Effector memory CD4-positive, alpha-beta T cell (primary cell): ENCODE results near the gene PRELID3B.

ENCODE experiments used
- DNase-seq, 3 donors: peaks; one replicate each; pipeline ENCODE4 v3.0.0-alpha.2; 2020
- H3K27ac ChIP-seq: 2 replicates; pipeline ENCODE4 v1.7.0; 2013; ENCODE audit warnings: mild to moderate bottlenecking, low read length, moderate library complexity; ENCODE audit not compliant: insufficient read depth, poor library complexity, severe bottlenecking
- H3K27me3 ChIP-seq: replicated peaks from 2 replicates; pipeline ENCODE4 v1.7.0; 2013; ENCODE audit warnings: mild to moderate bottlenecking, low read length; ENCODE audit not compliant: insufficient read depth, control insufficient read depth, poor library complexity, severe bottlenecking
- H3K36me3 ChIP-seq: 2 replicates; pipeline ENCODE4 v1.7.0; 2013; ENCODE audit warnings: mild to moderate bottlenecking, low read length, moderate library complexity; ENCODE audit not compliant: control insufficient read depth, insufficient read depth
- H3K4me1 ChIP-seq: 2 replicates; pipeline ENCODE4 v1.7.0; 2013; ENCODE audit warnings: low read length, mild to moderate bottlenecking; ENCODE audit not compliant: control insufficient read depth, insufficient read depth, poor library complexity, severe bottlenecking
- H3K4me3 ChIP-seq: 2 replicates; pipeline ENCODE4 v1.7.0; 2013; ENCODE audit warnings: low read length, low read depth, mild to moderate bottlenecking; ENCODE audit not compliant: insufficient read depth, poor library complexity, severe bottlenecking
- H3K9me3 ChIP-seq: 2 replicates; pipeline ENCODE4 v1.7.0; 2013; ENCODE audit warnings: mild to moderate bottlenecking, low read length, moderate library complexity; ENCODE audit not compliant: control insufficient read depth

PRELID3B gene

GRCh38 chr20:59010995-59011873 lies 31.4 kb downstream of the PRELID3B start:
- Histone ChIP-seq H3K9me3 (no peaks in the 10 kb centered on the region), H3K27ac (no peak overlapping the region), H3K36me3 (no peaks in the 10 kb centered on the region), H3K4me1 (peaks cover 24% of the 10 kb centered on the region), H3K4me3 (no peak overlapping the region), H3K27me3 (no peaks in the 10 kb centered on the region)
- no peak for DNase-seq

GRCh38 chr20:59010321-59010994 lies 32.1 kb downstream of the PRELID3B start:
- Histone ChIP-seq H3K4me3 (no peak overlapping the region), H3K27ac (no peak overlapping the region), H3K4me1 (peaks cover 32% of the 10 kb centered on the region), H3K27me3 (no peaks in the 10 kb centered on the region), H3K36me3 (no peaks in the 10 kb centered on the region), H3K9me3 (no peaks in the 10 kb centered on the region)
- no peak for DNase-seq

DNA sequence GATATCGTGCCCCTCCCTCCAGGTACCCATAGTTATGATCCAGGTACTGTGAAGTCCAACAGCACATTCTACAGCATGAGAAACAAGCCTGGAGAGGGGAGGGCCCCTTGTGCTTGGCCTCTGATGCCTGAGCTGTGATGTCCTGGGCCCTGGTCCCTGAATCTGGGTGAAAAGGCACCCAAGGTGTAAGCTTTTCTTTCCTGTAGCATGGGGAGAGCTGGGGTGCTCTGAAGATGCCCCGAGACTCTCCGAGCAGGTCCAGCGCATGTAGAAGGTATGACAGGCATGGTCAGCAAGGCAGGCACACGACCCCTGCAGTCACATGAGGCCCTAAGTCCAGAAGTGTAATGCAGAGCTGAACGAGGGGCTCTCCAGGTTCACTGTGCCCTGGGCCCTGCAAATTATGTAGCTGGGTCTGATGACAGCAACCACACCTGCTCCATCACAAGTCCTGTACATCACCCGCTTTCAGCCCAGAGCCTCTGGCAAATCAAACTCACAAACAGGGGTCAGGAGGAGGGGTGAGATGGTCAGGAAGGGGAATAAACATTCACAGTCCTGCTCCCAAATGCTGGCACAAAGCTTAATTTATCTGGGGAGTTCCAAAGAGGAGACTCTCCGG lies 33.8 kb downstream of the PRELID3B start:
- no peak for DNase-seq
- H3K36me3 ChIP-seq, result no peaks in the 10 kb centered on the region
- H3K27ac ChIP-seq, result no peak overlapping the region
- peaks cover 38% of the 10 kb centered on the region for H3K4me1 ChIP-seq
- H3K9me3 ChIP-seq, result no peaks in the 10 kb centered on the region
- H3K4me3 ChIP-seq, result no peak overlapping the region
- H3K27me3 ChIP-seq, result no peaks in the 10 kb centered on the region

GRCh38 chr20:59007665-59008511 lies 34.7 kb downstream of the PRELID3B start:
- Histone ChIP-seq H3K9me3 (no peaks in the 10 kb centered on the region), H3K4me1 (peaks cover 31% of the 10 kb centered on the region)
- no peak for DNase-seq

GRCh38 chr20:59006864-59007664 lies 35.5 kb downstream of the PRELID3B start, which contains the start of gene CTSZ:
Gene CTSZ, minus strand, starts transcription at chr20:59007254. Its CDS starts 126 bp downstream, at chr20:59007128.
- Histone ChIP-seq H3K9me3 (no peaks in the 10 kb centered on the region), H3K27me3 (no peaks in the 10 kb centered on the region), H3K27ac (peak within 1 kb of the TSS; percentile 57), H3K36me3 (no peaks in the 10 kb centered on the region), H3K4me1 (peaks cover 31% of the 10 kb centered on the region), H3K4me3 (peak within 1 kb of the TSS; percentile 65)
- peak in 2 of 3 donors; percentile 19 to 28 for DNase-seq

More at GRCh38 chr20:59007665-59008511, 34.7 kb downstream of the PRELID3B start:
- Histone ChIP-seq H3K36me3 (no peaks in the 10 kb centered on the region), H3K27ac (no peak overlapping the region), H3K27me3 (no peaks in the 10 kb centered on the region), H3K4me3 (peak overlapping the region; percentile 65)

DNA sequence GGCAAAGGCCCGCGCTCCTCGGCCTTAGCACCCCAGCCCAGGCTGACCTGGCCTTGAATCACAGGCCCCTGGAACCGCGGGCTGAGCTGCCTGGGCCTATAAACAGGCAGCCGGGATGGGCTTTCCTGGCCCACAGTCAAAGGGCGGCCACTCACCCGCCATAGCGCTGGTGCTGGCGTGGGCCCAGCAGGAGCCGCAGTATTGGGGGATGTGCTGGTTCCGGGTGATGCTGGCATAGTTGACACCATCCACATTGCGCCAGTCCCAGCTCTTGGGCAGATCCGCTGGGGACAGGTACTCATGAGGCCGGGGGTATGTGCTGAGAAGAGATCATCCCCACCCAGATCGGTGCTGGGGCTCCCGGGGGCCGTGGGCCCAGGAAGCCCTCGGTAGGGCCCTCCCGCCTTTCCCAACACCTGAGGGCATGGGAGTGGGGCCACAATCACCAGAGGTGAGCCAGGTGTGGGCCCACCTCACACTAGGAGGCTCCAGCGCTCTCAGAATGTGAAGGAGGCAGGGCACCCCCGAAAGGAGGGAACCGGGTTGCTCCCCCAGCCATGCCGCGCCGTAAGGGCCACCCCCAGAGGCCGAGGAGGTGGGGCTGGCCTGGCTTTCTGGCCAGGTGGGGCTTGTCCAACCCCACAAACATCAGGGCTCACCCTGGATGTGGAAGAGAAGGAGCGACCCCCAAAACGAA lies 36.3 kb downstream of the PRELID3B start:
- Histone ChIP-seq H3K27me3 (no peaks in the 10 kb centered on the region), H3K4me3 (peak overlapping the region; percentile 65), H3K36me3 (peaks cover 3% of the 10 kb centered on the region), H3K27ac (peak overlapping the region; percentile 57), H3K4me1 (peaks cover 31% of the 10 kb centered on the region), H3K9me3 (no peaks in the 10 kb centered on the region)
- no peak for DNase-seq

GRCh38 chr20:59005523-59006166 lies 36.9 kb downstream of the PRELID3B start:
- Histone ChIP-seq H3K4me1 (peaks cover 31% of the 10 kb centered on the region), H3K4me3 (peak overlapping the region; percentile 65), H3K27ac (peak overlapping the region; percentile 47), H3K27me3 (no peaks in the 10 kb centered on the region), H3K36me3 (peaks cover 6% of the 10 kb centered on the region), H3K9me3 (no peaks in the 10 kb centered on the region)
- no peak for DNase-seq

GRCh38 chr20:59004763-59005522 lies 37.6 kb downstream of the PRELID3B start:
- peak overlapping the region; percentile 47 for H3K27ac ChIP-seq
- peak overlapping the region; percentile 65 for H3K4me3 ChIP-seq
- peaks cover 6% of the 10 kb centered on the region for H3K36me3 ChIP-seq
- peak in 2 of 3 donors; percentile 13 to 18 for DNase-seq
- no peaks in the 10 kb centered on the region for H3K9me3 ChIP-seq
- H3K27me3 ChIP-seq, result no peaks in the 10 kb centered on the region
- peaks cover 31% of the 10 kb centered on the region for H3K4me1 ChIP-seq
